Upper lobe of right lung (tissue), 1 donor: ENCODE measurements around the gene FLYWCH1. TPM values are rescaled to one million over a fixed set of nuclear protein-coding genes. Genes with fewer than 3 reads are reported as not detected.

ENCODE experiments used
- ATAC-seq: fragments of 200-7000 bp; cut with Tn5 transposase; one replicate; pipeline ENCODE4 v1.9.1; 2020; ENCODE audit warnings: mild to moderate bottlenecking, moderate library complexity
- DNase-seq: peaks from one replicate; pipeline ENCODE4 v3.0.0-alpha.2; 2020
- H3K27ac ChIP-seq: fragments of 200-600 bp; one replicate; pipeline ENCODE4 v1.8.0; 2022
- H3K27me3 ChIP-seq: fragments of 200-600 bp; one replicate; pipeline ENCODE4 v1.8.0; 2022; ENCODE audit warnings: mild to moderate bottlenecking
- H3K36me3 ChIP-seq: fragments of 200-600 bp; one replicate; pipeline ENCODE4 v1.8.0; 2022
- H3K4me1 ChIP-seq: fragments of 200-600 bp; one replicate; pipeline ENCODE4 v1.8.0; 2022
- H3K4me3 ChIP-seq: fragments of 200-600 bp; one replicate; pipeline ENCODE4 v1.8.0; 2022; ENCODE audit warnings: mild to moderate bottlenecking
- H3K9me3 ChIP-seq: fragments of 200-600 bp; one replicate; pipeline ENCODE4 v1.8.0; 2022
- intact Hi-C: fragments of 100-400 bp; cut with DNase I; formaldehyde crosslinking; loops from one replicate; pipeline ENCODE4 v1.11.0; 2022
- total RNA-seq: library from RNA; stranded (reverse); fragmentation: NEBNext Ultra II Directional; extraction: Animal tissue kit (Norgen Biotek cat#: 25700); gene quantifications from one replicate; pipeline ENCODE4 v1.2.1, GENCODE V29; 2021
- TF ChIP-seq, protein P1 (sequence below): fragments of 200-600 bp; IDR thresholded peaks from one replicate; pipeline ENCODE4 v1.8.0; 2022; ENCODE audit warnings: antibody characterized with exemption
- donor health status: DM: no; HTN: yes; CAD: no; lungs with severe emphysema.

FLYWCH1 gene
- total RNA-seq, 1 donor from 2014 or later: 41.3 TPM

DNA sequence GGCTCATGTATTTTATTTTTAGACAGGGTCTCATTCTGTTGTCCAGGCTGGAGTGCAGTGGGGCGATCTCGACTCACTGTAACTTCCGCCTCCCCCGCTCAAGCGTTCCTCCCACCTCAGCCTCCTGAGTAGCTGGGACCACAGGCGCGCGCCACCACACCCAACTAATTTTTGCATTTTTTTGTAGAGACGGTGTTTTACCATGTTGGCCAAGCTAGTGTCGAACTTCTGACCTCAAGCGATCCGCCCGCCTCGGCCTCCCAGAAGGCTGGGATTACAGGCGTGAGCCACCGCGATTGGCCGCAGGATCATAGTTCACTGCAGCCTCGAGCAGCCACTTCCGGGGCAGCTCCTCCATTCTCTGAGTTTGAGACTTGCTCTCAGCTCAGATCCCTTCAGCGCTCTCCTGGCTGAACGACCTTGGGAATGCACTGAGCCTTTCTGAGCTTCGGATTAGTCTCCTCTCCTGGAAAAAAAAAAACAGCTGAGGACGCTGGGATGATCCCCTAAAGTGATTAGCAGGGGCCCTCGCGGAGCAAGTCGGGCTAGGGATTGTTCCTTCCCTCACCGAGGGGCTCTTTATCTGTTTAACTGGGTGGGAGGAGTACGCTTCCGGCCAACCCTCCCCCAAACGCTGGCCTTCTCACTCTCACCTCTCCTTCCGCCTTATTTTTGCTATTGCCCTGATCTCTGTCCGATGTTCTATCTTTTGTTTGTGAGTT is 69.6 kb downstream of the FLYWCH1 start:
- Histone ChIP-seq H3K27ac (peak overlapping the region; percentile 98), H3K4me3 (peak overlapping the region; percentile 84), H3K9me3 (no peaks in the 10 kb centered on the region), H3K27me3 (no peaks in the 10 kb centered on the region), H3K4me1 (peaks cover 23% of the 10 kb centered on the region), H3K36me3 (no peaks in the 10 kb centered on the region)
- intact Hi-C loops: no loop called here
- no peak for DNase-seq
- no peak for ATAC-seq
- TF ChIP-seq, protein P1, sequence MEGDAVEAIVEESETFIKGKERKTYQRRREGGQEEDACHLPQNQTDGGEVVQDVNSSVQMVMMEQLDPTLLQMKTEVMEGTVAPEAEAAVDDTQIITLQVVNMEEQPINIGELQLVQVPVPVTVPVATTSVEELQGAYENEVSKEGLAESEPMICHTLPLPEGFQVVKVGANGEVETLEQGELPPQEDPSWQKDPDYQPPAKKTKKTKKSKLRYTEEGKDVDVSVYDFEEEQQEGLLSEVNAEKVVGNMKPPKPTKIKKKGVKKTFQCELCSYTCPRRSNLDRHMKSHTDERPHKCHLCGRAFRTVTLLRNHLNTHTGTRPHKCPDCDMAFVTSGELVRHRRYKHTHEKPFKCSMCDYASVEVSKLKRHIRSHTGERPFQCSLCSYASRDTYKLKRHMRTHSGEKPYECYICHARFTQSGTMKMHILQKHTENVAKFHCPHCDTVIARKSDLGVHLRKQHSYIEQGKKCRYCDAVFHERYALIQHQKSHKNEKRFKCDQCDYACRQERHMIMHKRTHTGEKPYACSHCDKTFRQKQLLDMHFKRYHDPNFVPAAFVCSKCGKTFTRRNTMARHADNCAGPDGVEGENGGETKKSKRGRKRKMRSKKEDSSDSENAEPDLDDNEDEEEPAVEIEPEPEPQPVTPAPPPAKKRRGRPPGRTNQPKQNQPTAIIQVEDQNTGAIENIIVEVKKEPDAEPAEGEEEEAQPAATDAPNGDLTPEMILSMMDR: no peak

DNA sequence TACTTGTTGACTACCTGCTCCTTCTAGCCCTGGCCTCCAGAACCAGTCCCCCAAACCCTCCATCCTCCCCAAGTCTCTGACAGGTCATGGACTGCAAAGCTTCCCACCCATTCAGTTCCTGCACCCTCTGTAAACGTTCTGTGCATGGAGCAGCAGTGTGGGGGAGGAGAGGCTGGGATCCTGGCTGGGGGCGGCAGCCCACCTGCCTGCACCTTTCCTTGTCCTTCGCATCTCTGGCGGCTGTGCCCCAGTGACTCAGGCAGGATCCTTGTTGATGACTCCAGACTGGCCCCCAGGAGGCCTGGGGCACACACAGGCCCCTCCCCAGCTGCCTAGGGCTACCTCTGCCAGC is 70.1 kb downstream of the FLYWCH1 start:
- DNase-seq (no peak), ATAC-seq (no peak)
- H3K36me3 ChIP-seq: no peaks in the 10 kb centered on the region
- no peak overlapping the region for H3K4me3 ChIP-seq
- H3K27ac ChIP-seq: no peak overlapping the region
- no peaks in the 10 kb centered on the region for H3K9me3 ChIP-seq
- peaks cover 23% of the 10 kb centered on the region for H3K4me1 ChIP-seq
- TF ChIP-seq, protein P1: no peak
- H3K27me3 ChIP-seq: no peaks in the 10 kb centered on the region
- intact Hi-C loops: no loop called here

DNA sequence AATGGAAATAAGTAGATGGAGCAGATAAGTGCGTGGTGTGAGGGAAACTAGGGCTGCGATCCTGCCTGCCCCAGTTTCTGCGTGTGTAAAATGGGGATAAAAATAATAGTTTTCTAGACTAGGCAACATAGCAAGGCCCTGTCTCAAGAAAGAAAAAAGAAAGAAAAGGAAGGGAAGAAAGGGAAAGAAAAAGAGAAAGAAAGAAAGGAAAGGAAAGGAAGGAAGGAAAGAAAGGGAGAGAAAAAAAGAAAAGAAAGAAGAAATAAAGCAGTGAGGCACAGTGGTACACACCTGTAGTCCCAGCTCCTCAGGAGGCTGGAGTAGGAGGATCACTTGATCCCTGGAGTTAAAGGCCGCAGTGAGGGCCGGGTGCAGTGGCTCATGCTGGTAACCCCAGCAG is 70.7 kb downstream of the FLYWCH1 start:
- intact Hi-C loops: no loop called here
- Histone ChIP-seq H3K36me3 (no peaks in the 10 kb centered on the region), H3K9me3 (no peaks in the 10 kb centered on the region), H3K4me1 (peaks cover 23% of the 10 kb centered on the region), H3K27ac (no peak overlapping the region), H3K4me3 (no peak overlapping the region), H3K27me3 (no peaks in the 10 kb centered on the region)
- TF ChIP-seq, protein P1: no peak
- ATAC-seq (no peak), DNase-seq (no peak)

DNA sequence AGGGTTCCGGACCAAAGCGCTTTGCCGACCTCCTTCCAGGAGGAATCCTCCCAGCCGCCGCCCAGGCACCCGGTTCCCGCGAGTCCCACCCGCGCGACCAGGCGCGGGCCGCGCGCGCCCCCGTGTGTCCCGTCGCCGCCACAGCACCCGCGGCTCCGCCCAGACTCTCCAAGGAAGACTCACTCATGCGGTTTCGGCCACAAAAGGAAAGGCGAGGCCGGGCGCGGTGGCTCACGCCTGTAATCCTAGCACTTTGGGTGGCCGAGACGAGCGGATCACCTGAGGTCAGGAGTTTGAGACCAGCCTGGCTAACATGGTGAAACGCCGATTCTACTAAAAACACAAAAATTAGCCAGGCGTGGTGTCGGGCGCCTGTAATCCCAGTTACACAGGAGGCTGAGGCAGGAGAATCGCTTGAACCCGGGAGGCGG is 72.0 kb downstream of the FLYWCH1 start:
- TF ChIP-seq, protein P1: peak; percentile 89
- Histone ChIP-seq H3K36me3 (no peaks in the 10 kb centered on the region), H3K4me3 (peak overlapping the region; percentile 16), H3K27ac (no peak overlapping the region), H3K9me3 (no peaks in the 10 kb centered on the region), H3K4me1 (peaks cover 23% of the 10 kb centered on the region), H3K27me3 (no peaks in the 10 kb centered on the region)
- ATAC-seq (peak; percentile 81), DNase-seq (peak; percentile 90)
- intact Hi-C loops: no loop called here

DNA sequence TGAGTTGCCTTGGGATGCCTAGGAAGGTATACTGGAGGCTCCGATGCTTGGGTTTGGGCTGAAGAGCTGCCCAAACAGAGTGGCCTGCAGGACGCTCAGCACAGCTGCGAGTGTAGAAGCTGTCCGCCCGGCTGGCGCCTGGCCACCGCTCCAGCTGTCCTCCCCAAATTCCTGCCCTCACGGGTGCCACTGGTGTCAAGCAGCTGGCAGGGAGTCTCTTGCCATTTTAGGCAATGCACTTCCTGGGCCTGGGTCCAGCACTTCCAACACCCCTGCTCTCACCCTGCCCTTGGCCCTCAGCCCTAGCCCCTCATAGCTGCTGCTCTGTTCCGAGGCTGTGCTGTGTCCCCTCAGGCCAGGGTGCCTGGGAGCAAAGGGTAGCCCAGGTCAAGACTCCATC is 73.7 kb downstream of the FLYWCH1 start:
- Histone ChIP-seq H3K9me3 (no peaks in the 10 kb centered on the region), H3K4me1 (peaks cover 15% of the 10 kb centered on the region), H3K27me3 (peaks cover 9% of the 10 kb centered on the region), H3K4me3 (no peak overlapping the region), H3K36me3 (no peaks in the 10 kb centered on the region), H3K27ac (no peak overlapping the region)
- ATAC-seq (no peak), DNase-seq (no peak)
- intact Hi-C loops: no loop called here
- TF ChIP-seq, protein P1: no peak
